B cell (primary cell): Measurements from ENCODE around the gene RIC1. TPM values are rescaled to one million over a fixed set of nuclear protein-coding genes. Genes with fewer than 3 reads are reported as not detected.

Experiments used
- ATAC-seq: fragments of 200-7000 bp; cut with Tn5 transposase; one replicate; pipeline ENCODE4 v1.10.0; 2021; ENCODE audit warnings: low read depth, mild to moderate bottlenecking, moderate number of reproducible peaks, moderate library complexity
- CTCF ChIA-PET: fragments of 350-600 bp; sonication (Branson Sonifier 250); formaldehyde crosslinking; loops from one replicate; lab custom pipeline; 2021; ENCODE audit warnings: antibody characterized with exemption, inconsistent platforms; lab: Charles Lee
- POLR2A ChIA-PET: fragments of 350-600 bp; sonication (Branson Sonifier 250); formaldehyde crosslinking; loops from one replicate; lab custom pipeline; 2021; ENCODE audit warnings: antibody characterized with exemption; lab: Charles Lee
- DNase-seq: peaks from one replicate; pipeline ENCODE4 v3.0.0; 2013
- H2AFZ ChIP-seq: 2 replicates; pipeline ENCODE4 v1.6.1; 2012; ENCODE audit warnings: mild to moderate bottlenecking, low read depth, low read length; ENCODE audit not compliant: insufficient read depth, poor library complexity, severe bottlenecking
- H3K27ac ChIP-seq, 2 donors: 1 replicate in 1 of 2; 2 replicates in 1 of 2; pipeline ENCODE4 v1.5.1; 2012 to 2013; ENCODE audit warnings: low read length in 2 of 2, mild to moderate bottlenecking in 2 of 2, moderate library complexity in 1 of 2
- H3K27me3 ChIP-seq, 4 experiments: fragments of 200-600 bp in 1 of 4; sonication (generic) in 1 of 4; replicated peaks in 1 of 4; 1 replicate in 2 of 4; 2 replicates in 2 of 4; pipeline versions ENCODE4 v1.6.1 to v1.7.0; 2013 to 2016; ENCODE audit warnings: low read length in 3 of 4, mild to moderate bottlenecking in 2 of 4, mixed read lengths in 1 of 4, moderate library complexity in 1 of 4; ENCODE audit not compliant: insufficient read depth in 4 of 4, control insufficient read depth in 3 of 4; ENCODE audit errors: control extremely low read depth in 1 of 4
- H3K36me3 ChIP-seq, 2 experiments: replicated peaks in 1 of 2; 1 replicate in 1 of 2; 2 replicates in 1 of 2; pipeline versions ENCODE4 v1.6.1 to v1.7.1; 2013; ENCODE audit warnings: low read length in 1 of 2; ENCODE audit not compliant: insufficient read depth in 2 of 2, control insufficient read depth in 1 of 2; ENCODE audit errors: control extremely low read depth in 1 of 2, extremely low read depth in 1 of 2
- H3K4me1 ChIP-seq, 2 donors: fragments of 200-600 bp in 1 of 2; sonication (generic) in 1 of 2; 1 replicate in 1 of 2; 2 replicates in 1 of 2; pipeline versions ENCODE4 v1.5.1 to v1.6.1; 2013 to 2017; ENCODE audit warnings: low read length in 2 of 2; ENCODE audit not compliant: control insufficient read depth in 2 of 2, insufficient read depth in 2 of 2
- H3K4me2 ChIP-seq: replicated peaks from 2 replicates; pipeline ENCODE3; 2012; ENCODE audit warnings: mild to moderate bottlenecking, low read depth, low read length; ENCODE audit not compliant: poor library complexity, severe bottlenecking
- H3K4me3 ChIP-seq, 5 experiments: fragments of 200-600 bp in 1 of 5; sonication (generic) in 1 of 5; 1 replicate in 3 of 5; 2 replicates in 2 of 5; pipeline versions ENCODE4 v1.5.1 to v1.7.0; 2011 to 2016; ENCODE audit warnings: low read length in 4 of 5, mild to moderate bottlenecking in 4 of 5, low read depth in 2 of 5, control low read depth in 1 of 5, moderate library complexity in 1 of 5; ENCODE audit not compliant: insufficient read depth in 1 of 5; ENCODE audit errors: control extremely low read depth in 1 of 5, extremely low read depth in 1 of 5
- H3K79me2 ChIP-seq: fragments of 200-600 bp; sonication (generic); one replicate; pipeline ENCODE4 v1.6.0; 2016; ENCODE audit warnings: low read length; ENCODE audit not compliant: control insufficient read depth, insufficient read depth
- H3K9ac ChIP-seq: fragments of 200-600 bp; sonication (generic); 2 replicates; pipeline ENCODE4 v1.6.1; 2017; ENCODE audit warnings: mild to moderate bottlenecking, low read length, moderate library complexity
- H3K9me3 ChIP-seq, 3 donors: one replicate each; pipeline versions ENCODE4 v1.6.1 to v1.7.1; 2013; ENCODE audit warnings: low read length in 2 of 3; ENCODE audit not compliant: control insufficient read depth in 2 of 3, insufficient read depth in 1 of 3; ENCODE audit errors: control extremely low read depth in 1 of 3
- H4K20me1 ChIP-seq: 2 replicates; pipeline ENCODE4 v1.6.0; 2012; ENCODE audit warnings: mild to moderate bottlenecking, low read length; ENCODE audit not compliant: insufficient read depth, control insufficient read depth, poor library complexity, severe bottlenecking
- H3K27ac Mint-ChIP-seq: one replicate; pipeline ENCODE4 v1.8.0; 2021; ENCODE audit warnings: mixed read lengths
- H3K27me3 Mint-ChIP-seq: one replicate; pipeline ENCODE4 v1.8.0; 2021; ENCODE audit warnings: mixed read lengths
- H3K4me1 Mint-ChIP-seq: one replicate; pipeline ENCODE4 v1.8.0; 2021; ENCODE audit warnings: mixed read lengths
- H3K4me3 Mint-ChIP-seq: one replicate; pipeline ENCODE4 v1.8.0; 2021; ENCODE audit warnings: mixed read lengths
- H3K9me3 Mint-ChIP-seq: one replicate; pipeline ENCODE4 v1.8.0; 2022; ENCODE audit warnings: mixed read lengths; ENCODE audit not compliant: insufficient read depth
- EZH2 ChIP-seq: IDR thresholded peaks from 2 replicates; pipeline ENCODE4 v1.6.1; 2012; ENCODE audit warnings: borderline replicate concordance, low read depth, mild to moderate bottlenecking, moderate library complexity, low read length; ENCODE audit not compliant: insufficient read depth, poor library complexity, severe bottlenecking
- WGBS: methylation state at CpG from one replicate; pipeline ENCODE4 v1.1.5; 2013; ENCODE audit warnings: missing lambda C conversion rate; ENCODE audit not compliant: insufficient coverage; 5-methylcytosine and 5-hydroxymethylcytosine counted together
- intact Hi-C: fragments of 100-400 bp; cut with micrococcal nuclease; formaldehyde crosslinking; loops from one replicate; pipeline ENCODE4 v1.10.0; 2022
- polyA plus RNA-seq: library from polyadenylated mRNA; depleted of rRNA; stranded (reverse); fragments of >200 nt; gene quantifications from 2 replicates; pipeline ENCODE4 v1.2.3, GENCODE V29; 2012
- total RNA-seq, 2 donors: library from RNA; stranded (reverse); fragments of 120-200 nt in 1 of 2; gene quantifications; 1 replicate in 1 of 2; 2 replicates in 1 of 2; pipeline versions ENCODE4 v1.2.3 to v1.2.4, GENCODE V29; 2013 to 2022
- TF ChIP-seq, protein P1 (sequence below): fragments of 200-600 bp; IDR thresholded peaks from one replicate; pipeline ENCODE4 v1.8.0; 2022; ENCODE audit warnings: antibody characterized with exemption, mild to moderate bottlenecking

Gene RIC1
- total and polyA plus RNA-seq, 2 donors (not counting 1 experiment from before 2014, with no cell fraction given): 20.7 to 58.8 TPM

DNA sequence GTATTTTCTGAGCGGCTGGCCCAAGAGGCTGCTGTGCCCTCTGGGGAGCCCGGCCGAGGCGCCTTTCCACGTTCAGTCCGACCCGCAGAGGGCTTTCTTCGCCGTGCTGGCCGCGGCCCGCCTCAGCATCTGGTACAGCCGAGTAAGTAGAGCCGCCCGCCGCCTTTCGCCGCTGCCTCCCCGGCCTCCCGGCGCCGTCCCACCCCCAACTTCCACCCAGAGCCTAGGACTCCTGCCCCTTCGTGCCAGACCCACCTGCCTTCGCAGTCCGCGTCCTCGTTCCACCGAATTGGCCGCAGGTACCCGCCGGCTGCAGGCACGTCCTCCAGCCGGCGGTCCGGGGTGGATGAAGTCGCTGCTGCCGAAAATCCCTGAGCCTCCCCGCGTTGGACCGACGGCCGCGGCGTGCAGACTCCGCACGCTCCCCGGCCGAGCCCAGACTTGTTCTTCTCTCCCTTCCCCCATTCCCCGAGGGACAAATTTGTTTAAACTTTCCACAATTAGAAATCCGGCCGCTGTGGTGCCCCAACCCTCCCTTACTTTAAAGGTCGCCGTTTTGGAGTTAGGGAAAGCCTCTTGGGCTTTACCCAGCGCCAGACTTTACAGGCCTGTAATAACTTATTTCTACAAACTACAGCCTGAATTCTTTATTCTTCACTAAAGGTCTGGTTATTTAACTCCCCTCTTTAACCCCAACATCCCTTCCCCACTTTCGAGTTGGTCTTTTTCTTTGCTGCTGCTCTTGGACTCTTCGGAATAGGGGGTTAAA is 589 bp downstream of the RIC1 start:
- H3K4me1 Mint-ChIP-seq: peaks cover 60% of the 10 kb centered on the region
- H3K4me2 ChIP-seq: peak overlapping the region; percentile 80
- H3K9me3 Mint-ChIP-seq: no peaks in the 10 kb centered on the region
- ChIA-PET CTCF (interaction anchor here (0.7 to 3.3 kb wide), 10 partner anchors 10 to 443 kb away, joined by 3 to 42 read pairs (median 6); partner anchors contain the start of genes CD274 and PLGRKT), POLR2A (interaction anchor here (0.6 to 3.0 kb wide), 10 partner anchors 10 to 1128 kb away, joined by 3 to 25 read pairs (median 6); partner anchors contain the start of genes AK3, CD274, KDM4C and PLGRKT)
- peak overlapping the region; percentile 85 to 93 for H3K27ac ChIP-seq
- H3K27me3 ChIP-seq: no peaks in the 10 kb centered on the region
- H3K36me3 ChIP-seq: peaks cover 0 to 8% of the 10 kb centered on the region in 2 experiments
- H3K4me3 Mint-ChIP-seq: peak overlapping the region; percentile 98
- no peaks in the 10 kb centered on the region for H3K9me3 ChIP-seq
- intact Hi-C loops: loop anchor here (1.0 to 10.0 kb wide), 9 partner anchors 37 to 1053 kb away; partner anchors contain the start of genes CDC37L1, ERMP1, RCL1 and UHRF2
- H3K27me3 Mint-ChIP-seq: no peaks in the 10 kb centered on the region
- TF ChIP-seq, protein P1, sequence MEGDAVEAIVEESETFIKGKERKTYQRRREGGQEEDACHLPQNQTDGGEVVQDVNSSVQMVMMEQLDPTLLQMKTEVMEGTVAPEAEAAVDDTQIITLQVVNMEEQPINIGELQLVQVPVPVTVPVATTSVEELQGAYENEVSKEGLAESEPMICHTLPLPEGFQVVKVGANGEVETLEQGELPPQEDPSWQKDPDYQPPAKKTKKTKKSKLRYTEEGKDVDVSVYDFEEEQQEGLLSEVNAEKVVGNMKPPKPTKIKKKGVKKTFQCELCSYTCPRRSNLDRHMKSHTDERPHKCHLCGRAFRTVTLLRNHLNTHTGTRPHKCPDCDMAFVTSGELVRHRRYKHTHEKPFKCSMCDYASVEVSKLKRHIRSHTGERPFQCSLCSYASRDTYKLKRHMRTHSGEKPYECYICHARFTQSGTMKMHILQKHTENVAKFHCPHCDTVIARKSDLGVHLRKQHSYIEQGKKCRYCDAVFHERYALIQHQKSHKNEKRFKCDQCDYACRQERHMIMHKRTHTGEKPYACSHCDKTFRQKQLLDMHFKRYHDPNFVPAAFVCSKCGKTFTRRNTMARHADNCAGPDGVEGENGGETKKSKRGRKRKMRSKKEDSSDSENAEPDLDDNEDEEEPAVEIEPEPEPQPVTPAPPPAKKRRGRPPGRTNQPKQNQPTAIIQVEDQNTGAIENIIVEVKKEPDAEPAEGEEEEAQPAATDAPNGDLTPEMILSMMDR: no peak
- no peak for TF ChIP-seq EZH2
- H3K4me3 ChIP-seq: peak overlapping the region; percentile 67 to 96 (median 82)
- H4K20me1 ChIP-seq: peaks cover 9% of the 10 kb centered on the region
- peak overlapping the region; percentile 96 for H3K27ac Mint-ChIP-seq
- peaks cover 44 to 50% of the 10 kb centered on the region in 2 donors for H3K4me1 ChIP-seq
- DNase-seq (peak; percentile 49), ATAC-seq (peak; percentile 3)
- peak overlapping the region; percentile 84 for H3K9ac ChIP-seq
- peaks cover 69% of the 10 kb centered on the region for H3K79me2 ChIP-seq
- H2AFZ ChIP-seq: peak overlapping the region; percentile 84
- WGBS: under 1% methylated on average over 55 of the region's 56 CpGs
